ENCODE data around the gene CLPTM1.

DNA sequence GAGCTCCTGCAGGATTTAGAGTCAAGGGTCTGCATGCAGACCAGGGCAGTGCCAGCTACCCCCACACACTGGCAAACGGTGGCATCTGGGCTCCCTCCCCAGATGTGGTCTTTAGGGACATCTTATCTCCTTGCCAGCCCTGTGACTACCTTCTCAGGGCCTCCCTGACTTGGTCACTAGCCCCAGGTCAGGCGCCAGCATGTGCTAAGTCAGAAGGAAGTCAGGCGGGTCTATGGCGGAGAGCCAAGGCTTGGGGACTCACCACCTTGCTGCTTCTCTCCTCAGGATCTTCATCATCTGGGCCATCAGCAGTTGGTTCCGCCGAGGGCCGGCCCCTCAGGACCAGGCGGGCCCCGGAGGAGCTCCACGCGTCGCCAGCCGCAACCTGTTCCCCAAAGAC, 17.6 kb downstream of the CLPTM1 start:
- TF ChIP-seq NFRKB (IDR thresholded peaks at IDR 0.05) (no peak), FOXM1 (IDR thresholded peaks at IDR 0.05; ENCODE audit: borderline replicate concordance) (no peak), ARNT (IDR thresholded peaks at IDR 0.05) (no peak), SUZ12 (IDR thresholded peaks at IDR 0.05) (no peak), FOXA1 (IDR thresholded peaks at IDR 0.05) (no peak), TARDBP (IDR thresholded peaks at IDR 0.05) (no peak), SP1 (IDR thresholded peaks at IDR 0.05) (no peak), BHLHE40 (IDR thresholded peaks at IDR 0.05; ENCODE audit: borderline replicate concordance) (no peak), ELF4 (IDR thresholded peaks at IDR 0.05) (no peak), L3MBTL2 (conservative IDR thresholded peaks at IDR 0.05) (no peak)
- TF ChIP-seq, protein P1, sequence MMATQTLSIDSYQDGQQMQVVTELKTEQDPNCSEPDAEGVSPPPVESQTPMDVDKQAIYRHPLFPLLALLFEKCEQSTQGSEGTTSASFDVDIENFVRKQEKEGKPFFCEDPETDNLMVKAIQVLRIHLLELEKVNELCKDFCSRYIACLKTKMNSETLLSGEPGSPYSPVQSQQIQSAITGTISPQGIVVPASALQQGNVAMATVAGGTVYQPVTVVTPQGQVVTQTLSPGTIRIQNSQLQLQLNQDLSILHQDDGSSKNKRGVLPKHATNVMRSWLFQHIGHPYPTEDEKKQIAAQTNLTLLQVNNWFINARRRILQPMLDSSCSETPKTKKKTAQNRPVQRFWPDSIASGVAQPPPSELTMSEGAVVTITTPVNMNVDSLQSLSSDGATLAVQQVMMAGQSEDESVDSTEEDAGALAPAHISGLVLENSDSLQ (IDR thresholded peaks at IDR 0.05): no peak
